Naive thymus-derived CD4-positive, alpha-beta T cell (primary cell): Measurements from ENCODE around the gene FGD2. TPM values are rescaled to one million over a fixed set of nuclear protein-coding genes. Genes with fewer than 3 reads are reported as not detected.

Source experiments
- ATAC-seq: fragments of 150-1000 bp; cut with Tn5 transposase; 2 replicates; pipeline ENCODE4 v1.10.0; 2021; ENCODE audit warnings: mild to moderate bottlenecking, moderate library complexity
- CTCF ChIA-PET: fragments of 350-600 bp; sonication (Branson Sonifier 250); formaldehyde crosslinking; loops from one replicate; lab custom pipeline; 2021; ENCODE audit warnings: antibody characterized with exemption; lab: Charles Lee
- POLR2A ChIA-PET: fragments of 350-600 bp; sonication (Branson Sonifier 250); formaldehyde crosslinking; loops from one replicate; lab custom pipeline; 2021; ENCODE audit warnings: antibody characterized with exemption, inconsistent platforms; lab: Charles Lee
- DNase-seq, 9 donors: peaks; one replicate each; pipeline versions ENCODE4 v3.0.0 to v3.0.0-alpha.2; 2020 to 2022; ENCODE audit warnings: mixed read lengths in 1 of 9
- H3K27ac ChIP-seq: one replicate; pipeline ENCODE4 v1.7.0; 2013; ENCODE audit warnings: mild to moderate bottlenecking, low read depth, low read length, moderate library complexity
- H3K27me3 ChIP-seq, 2 donors: one replicate each; pipeline ENCODE4 v1.7.0; 2013; ENCODE audit warnings: low read length in 2 of 2, mild to moderate bottlenecking in 2 of 2, moderate library complexity in 2 of 2; ENCODE audit not compliant: control insufficient read depth in 2 of 2, insufficient read depth in 2 of 2
- H3K36me3 ChIP-seq, 3 experiments: 1 replicate in 2 of 3; 2 replicates in 1 of 3; pipeline ENCODE4 v1.7.0; 2013; ENCODE audit warnings: low read length in 3 of 3, mild to moderate bottlenecking in 3 of 3, moderate library complexity in 1 of 3; ENCODE audit not compliant: insufficient read depth in 3 of 3, control insufficient read depth in 2 of 3
- H3K4me1 ChIP-seq, 2 donors: one replicate each; pipeline ENCODE4 v1.7.0; 2013; ENCODE audit warnings: low read length in 2 of 2, mild to moderate bottlenecking in 2 of 2, moderate library complexity in 1 of 2; ENCODE audit not compliant: control insufficient read depth in 2 of 2, insufficient read depth in 2 of 2
- H3K4me3 ChIP-seq: 2 replicates; pipeline ENCODE4 v1.7.0; 2013; ENCODE audit warnings: mild to moderate bottlenecking, low read length
- H3K9me3 ChIP-seq, 3 experiments: 1 replicate in 2 of 3; 2 replicates in 1 of 3; pipeline ENCODE4 v1.7.0; 2013; ENCODE audit warnings: low read length in 3 of 3; ENCODE audit not compliant: control insufficient read depth in 2 of 3
- H3K27ac Mint-ChIP-seq, 9 donors: one replicate each; pipeline ENCODE4 v1.8.0; 2020 to 2022; ENCODE audit warnings: mixed read lengths in 9 of 9, mild to moderate bottlenecking in 8 of 9, moderate library complexity in 5 of 9, inconsistent platforms in 2 of 9
- H3K27me3 Mint-ChIP-seq, 5 donors: one replicate each; pipeline ENCODE4 v1.8.0; 2021 to 2022; ENCODE audit warnings: mixed read lengths in 5 of 5, mild to moderate bottlenecking in 1 of 5
- H3K36me3 Mint-ChIP-seq, 5 donors: one replicate each; pipeline ENCODE4 v1.8.0; 2020 to 2022; ENCODE audit warnings: mixed read lengths in 5 of 5, mild to moderate bottlenecking in 3 of 5, inconsistent platforms in 1 of 5
- H3K4me1 Mint-ChIP-seq, 7 donors: one replicate each; pipeline ENCODE4 v1.8.0; 2020 to 2022; ENCODE audit warnings: mixed read lengths in 7 of 7, mild to moderate bottlenecking in 3 of 7, inconsistent platforms in 1 of 7
- H3K4me3 Mint-ChIP-seq, 10 donors: one replicate each; pipeline ENCODE4 v1.8.0; 2020 to 2022; ENCODE audit warnings: mild to moderate bottlenecking in 10 of 10, mixed read lengths in 10 of 10, moderate library complexity in 6 of 10, inconsistent platforms in 2 of 10
- H3K9me3 Mint-ChIP-seq, 11 donors: one replicate each; pipeline ENCODE4 v1.8.0; 2020 to 2022; ENCODE audit warnings: mixed read lengths in 11 of 11, mild to moderate bottlenecking in 4 of 11, inconsistent platforms in 1 of 11, moderate library complexity in 1 of 11
- intact Hi-C, 2 donors: fragments of 100-400 bp; cut with micrococcal nuclease; formaldehyde crosslinking; loops; one replicate each; pipeline ENCODE4 v1.15.1; 2023
- polyA plus RNA-seq, 2 donors: library from polyadenylated mRNA; unstranded; fragments of 300-500 nt; fragmentation: Illumina TruSeq; gene quantifications; one replicate each; pipeline ENCODE4 v1.2.3, GENCODE V29; 2021
- total RNA-seq, 6 experiments: library from RNA in 5 of 6; stranded (reverse) in 5 of 6; gene quantifications; 1 replicate in 5 of 6; 2 replicates in 1 of 6; pipeline ENCODE4 v1.2.3 and lab custom pipeline; 2021 to 2026

FGD2 gene
- total and polyA plus RNA-seq, 7 experiments from 2014 or later = 0.25 to 71.9 (median 1.6) TPM

GRCh38 chr6:36980129-36980528, 25.3 kb upstream of the FGD2 start:
- Mint-ChIP-seq H3K36me3 (peaks cover 0 to 34% (median 20%) of the 10 kb centered on the region in 5 donors), H3K9me3 (no peaks in the 10 kb centered on the region), H3K27ac (peak overlapping the region in 8 of 9 donors; percentile 8 to 86 (median 48)), H3K27me3 (no peaks in the 10 kb centered on the region), H3K4me1 (peaks cover 0 to 33% (median 27%) of the 10 kb centered on the region in 7 donors), H3K4me3 (peak overlapping the region in 1 of 10 donors; percentile 42)
- no peak for DNase-seq
- CTCF ChIA-PET = interaction anchor here (1.2 to 1.7 kb wide), 2 partner anchors 38 to 192 kb away, joined by 3 to 5 read pairs; no protein-coding TSS in a partner anchor
- H3K27me3 ChIP-seq = no peaks in the 10 kb centered on the region
- POLR2A ChIA-PET = interaction anchor here (1.8 kb wide), 1 partner anchor 95 kb away, joined by 5 read pairs; the partner anchor contains the start of gene C6orf89
- H3K27ac ChIP-seq = no peak overlapping the region
- H3K36me3 ChIP-seq = peaks cover 10 to 51% (median 24%) of the 10 kb centered on the region in 3 experiments
- peaks cover 18 to 24% of the 10 kb centered on the region in 2 donors for H3K4me1 ChIP-seq
- no peak overlapping the region for H3K4me3 ChIP-seq
- ATAC-seq = no peak
- no peaks in the 10 kb centered on the region for H3K9me3 ChIP-seq
- intact Hi-C loops = loop anchor here in 1 of 2 donors (10.0 kb wide), 1 partner anchor 715 kb away; the partner anchor contains the start of gene MDGA1

GRCh38 chr6:36980876-36981619, 24.4 kb upstream of the FGD2 start:
- H3K4me1 ChIP-seq = peaks cover 18 to 24% of the 10 kb centered on the region in 2 donors
- H3K4me3 Mint-ChIP-seq = peak overlapping the region in 1 of 10 donors; percentile 42
- ATAC-seq = no peak
- H3K36me3 Mint-ChIP-seq = peaks cover 0 to 27% (median 16%) of the 10 kb centered on the region in 5 donors
- CTCF ChIA-PET = interaction anchor here (0.6 to 1.4 kb wide), 4 partner anchors 37 to 217 kb away, joined by 3 to 6 read pairs (median 4); partner anchors contain the start of gene C6orf89
- intact Hi-C loops = loop anchor here in 1 of 2 donors (10.0 kb wide), 1 partner anchor 714 kb away; the partner anchor contains the start of gene MDGA1
- H3K4me3 ChIP-seq = no peak overlapping the region
- peaks cover 7 to 47% (median 15%) of the 10 kb centered on the region in 3 experiments for H3K36me3 ChIP-seq
- H3K9me3 Mint-ChIP-seq = no peaks in the 10 kb centered on the region
- H3K27me3 ChIP-seq = no peaks in the 10 kb centered on the region
- no peaks in the 10 kb centered on the region for H3K9me3 ChIP-seq
- H3K4me1 Mint-ChIP-seq = peaks cover 0 to 33% (median 27%) of the 10 kb centered on the region in 7 donors
- no peak overlapping the region for H3K27ac ChIP-seq
- POLR2A ChIA-PET = interaction anchor here (1.8 kb wide), 1 partner anchor 96 kb away, joined by 5 read pairs; the partner anchor contains the start of gene C6orf89
- no peak for DNase-seq
- H3K27me3 Mint-ChIP-seq = no peaks in the 10 kb centered on the region
- peak overlapping the region; percentile 8 to 90 (median 50) for H3K27ac Mint-ChIP-seq

GRCh38 chr6:36983538-36983937, 21.9 kb upstream of the FGD2 start:
- Mint-ChIP-seq H3K9me3 (peaks cover 0 to 1% (median 0%) of the 10 kb centered on the region in 11 donors), H3K4me3 (no peak overlapping the region), H3K27me3 (peaks cover 0 to 4% (median 0%) of the 10 kb centered on the region in 5 donors), H3K36me3 (peaks cover 4 to 11% (median 8%) of the 10 kb centered on the region in 5 donors), H3K27ac (no peak overlapping the region), H3K4me1 (peaks cover 12 to 44% (median 38%) of the 10 kb centered on the region in 7 donors)
- Histone ChIP-seq H3K27me3 (no peaks in the 10 kb centered on the region), H3K9me3 (no peaks in the 10 kb centered on the region), H3K4me1 (peaks cover 22 to 30% of the 10 kb centered on the region in 2 donors), H3K27ac (peak overlapping the region; percentile 96), H3K36me3 (peaks cover 0 to 22% (median 0%) of the 10 kb centered on the region in 3 experiments), H3K4me3 (no peak overlapping the region)
- ATAC-seq = no peak
- DNase-seq = no peak
- ChIA-PET CTCF (interaction anchor here (1.7 kb wide), 1 partner anchor 35 kb away, joined by 5 read pairs; no protein-coding TSS in a partner anchor), POLR2A (interaction anchor here (0.7 to 3.3 kb wide), 3 partner anchors 87 to 445 kb away, joined by 3 to 29 read pairs (median 3); partner anchors contain the start of gene PIM1)
- intact Hi-C loops = loop anchor here in 1 of 2 donors (10.0 kb wide), 1 partner anchor 711 kb away; the partner anchor contains the start of gene MDGA1

GRCh38 chr6:36984581-36985416, 20.7 kb upstream of the FGD2 start:
- ChIA-PET CTCF (interaction anchor here (1.5 to 1.7 kb wide), 3 partner anchors 33 to 224 kb away, joined by 4 to 10 read pairs (median 5); partner anchors contain the start of gene C6orf89), POLR2A (interaction anchor here (1.0 to 3.3 kb wide), 9 partner anchors 8 to 218 kb away, joined by 3 to 30 read pairs (median 6); partner anchors contain the start of genes C6orf89 and PIM1)
- no peak overlapping the region for H3K4me3 Mint-ChIP-seq
- peaks cover 0 to 21% (median 0%) of the 10 kb centered on the region in 3 experiments for H3K36me3 ChIP-seq
- H3K27ac Mint-ChIP-seq = no peak overlapping the region
- H3K27ac ChIP-seq = peak overlapping the region; percentile 96
- peaks cover 0 to 3% (median 0%) of the 10 kb centered on the region in 11 donors for H3K9me3 Mint-ChIP-seq
- intact Hi-C loops = loop anchor here (2.0 to 10.0 kb wide), 3 partner anchors 22 to 710 kb away; partner anchors contain the start of gene MDGA1 (in 1 of the 2)
- no peaks in the 10 kb centered on the region for H3K27me3 ChIP-seq
- no peaks in the 10 kb centered on the region for H3K9me3 ChIP-seq
- H3K36me3 Mint-ChIP-seq = peaks cover 4 to 9% (median 5%) of the 10 kb centered on the region in 5 donors
- DNase-seq = peak in 8 of 9 donors; percentile 33 to 77 (median 43)
- H3K4me3 ChIP-seq = peak overlapping the region; percentile 98
- ATAC-seq = peak; percentile 45
- peaks cover 22 to 27% of the 10 kb centered on the region in 2 donors for H3K4me1 ChIP-seq
- peaks cover 12 to 35% (median 27%) of the 10 kb centered on the region in 7 donors for H3K4me1 Mint-ChIP-seq
- peaks cover 0 to 10% (median 0%) of the 10 kb centered on the region in 5 donors for H3K27me3 Mint-ChIP-seq

GRCh38 chr6:36985417-36985807, 20.0 kb upstream of the FGD2 start:
- Histone ChIP-seq H3K9me3 (no peaks in the 10 kb centered on the region), H3K27me3 (no peaks in the 10 kb centered on the region), H3K27ac (peak overlapping the region; percentile 96), H3K4me1 (peaks cover 22 to 27% of the 10 kb centered on the region in 2 donors), H3K4me3 (peak overlapping the region; percentile 98), H3K36me3 (peaks cover 0 to 21% (median 0%) of the 10 kb centered on the region in 3 experiments)
- Mint-ChIP-seq H3K27ac (no peak overlapping the region), H3K9me3 (peaks cover 0 to 3% (median 0%) of the 10 kb centered on the region in 11 donors), H3K4me1 (peaks cover 12 to 32% (median 23%) of the 10 kb centered on the region in 7 donors), H3K27me3 (peaks cover 0 to 11% (median 0%) of the 10 kb centered on the region in 5 donors), H3K4me3 (no peak overlapping the region), H3K36me3 (peaks cover 4 to 8% (median 5%) of the 10 kb centered on the region in 5 donors)
- no peak for ATAC-seq
- ChIA-PET POLR2A (interaction anchor here (0.9 to 3.3 kb wide), 19 partner anchors 9 to 833 kb away, joined by 3 to 30 read pairs (median 4); partner anchors contain the start of genes C6orf89 and PIM1), CTCF (interaction anchor here (1.2 to 1.7 kb wide), 5 partner anchors 28 to 224 kb away, joined by 4 to 10 read pairs (median 4); partner anchors contain the start of gene C6orf89)
- intact Hi-C loops = loop anchor here (2.0 to 10.0 kb wide), 3 partner anchors 23 to 709 kb away; partner anchors contain the start of gene MDGA1 (in 1 of the 2)
- DNase-seq = no peak
